ENCODE measurements around the gene STAT5A.
"Not testable (repeated sequence)": the region's sequence is repeated elsewhere in the genome, so short reads cannot be mapped to it uniquely, and the experiment has no call there.

Gene STAT5A

GRCh38 chr17:42287977-42288802, at the start of gene STAT5A:
STAT5A (plus strand) TSS chr17:42288498; CDS start chr17:42289412, 914 bp downstream.
- peak; percentile 58 for DNase-seq (ENCODE audit: low read depth)

DNA sequence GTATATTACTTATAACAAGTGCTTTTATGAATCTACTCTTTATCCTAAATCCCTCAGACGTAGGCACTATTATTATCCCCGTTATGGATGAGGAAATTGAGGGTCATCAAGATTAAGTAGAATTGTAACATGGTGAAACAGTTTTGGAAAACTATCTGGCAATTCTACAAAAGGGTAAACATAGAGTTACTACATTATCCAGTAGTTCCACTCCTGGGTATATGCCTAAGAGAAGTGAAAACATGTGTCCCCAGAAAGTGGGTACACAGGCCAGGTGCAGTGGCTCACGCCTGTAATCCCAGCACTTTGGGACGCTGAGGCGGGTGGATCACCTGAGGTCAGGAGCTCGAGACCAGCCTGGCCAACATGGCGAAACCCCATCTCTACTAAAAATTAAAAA, 48.7 kb upstream of the STAT5A start:
- DNase-seq (ENCODE audit: low read depth): not testable (repeated sequence)

DNA sequence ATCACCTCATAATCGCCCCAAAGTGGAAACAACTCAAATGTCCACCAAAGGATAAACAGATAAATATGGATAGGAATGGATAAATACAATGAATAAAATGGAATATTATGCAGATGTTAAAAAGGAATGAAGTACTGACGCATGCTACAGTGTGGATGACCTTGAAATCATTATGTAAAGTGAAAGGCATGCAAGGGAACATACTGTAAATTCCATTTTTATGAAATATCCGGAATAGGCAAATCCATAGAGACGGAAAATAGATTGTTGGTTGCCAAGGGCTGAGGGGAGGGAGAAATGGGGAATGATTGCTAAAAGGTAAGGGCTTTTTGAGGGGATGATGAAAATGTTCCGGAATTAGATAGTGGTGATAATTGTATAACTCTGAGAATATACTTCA, 48.1 kb upstream of the STAT5A start:
- DNase-seq (ENCODE audit: low read depth): no peak

DNA sequence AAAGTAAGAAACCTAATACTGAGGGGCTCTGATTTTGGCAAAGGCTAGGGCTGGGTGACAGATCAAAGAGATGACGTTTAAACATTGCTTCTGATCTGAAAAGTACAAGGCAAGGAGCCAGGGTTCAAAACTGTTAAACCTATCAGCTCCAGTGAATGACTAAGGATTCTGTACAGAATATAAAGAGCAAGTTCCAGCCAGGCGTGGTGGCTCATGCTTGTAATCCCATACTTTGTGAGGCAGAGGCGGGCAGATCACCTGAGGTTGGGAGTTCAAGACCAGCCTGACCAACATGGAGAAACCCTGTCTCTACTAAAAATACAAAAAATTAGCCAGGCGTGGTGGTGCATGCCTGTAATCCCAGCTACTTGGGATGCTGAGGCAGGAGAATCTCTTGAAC, 47.4 kb upstream of the STAT5A start:
- not testable (repeated sequence) for DNase-seq (ENCODE audit: low read depth)

DNA sequence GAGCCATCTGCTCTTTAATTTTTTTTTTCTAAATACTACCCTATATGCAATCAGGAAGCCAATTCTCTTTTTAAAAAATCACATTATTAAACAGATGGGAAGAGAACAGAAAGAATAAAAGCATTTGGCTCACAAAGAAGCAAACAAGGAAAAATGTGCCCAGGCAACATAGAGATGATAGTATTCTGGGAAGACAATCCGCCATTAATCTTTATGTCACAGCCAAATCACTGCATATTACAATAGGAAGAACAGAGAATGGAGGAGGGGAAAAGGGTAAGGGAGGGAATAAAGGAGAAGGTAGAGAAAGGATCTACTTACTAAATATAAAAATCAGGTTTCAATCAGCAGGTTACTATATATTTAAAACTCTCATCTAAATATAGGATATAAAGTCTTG, 46.4 kb upstream of the STAT5A start:
- DNase-seq (ENCODE audit: low read depth): no peak

DNA sequence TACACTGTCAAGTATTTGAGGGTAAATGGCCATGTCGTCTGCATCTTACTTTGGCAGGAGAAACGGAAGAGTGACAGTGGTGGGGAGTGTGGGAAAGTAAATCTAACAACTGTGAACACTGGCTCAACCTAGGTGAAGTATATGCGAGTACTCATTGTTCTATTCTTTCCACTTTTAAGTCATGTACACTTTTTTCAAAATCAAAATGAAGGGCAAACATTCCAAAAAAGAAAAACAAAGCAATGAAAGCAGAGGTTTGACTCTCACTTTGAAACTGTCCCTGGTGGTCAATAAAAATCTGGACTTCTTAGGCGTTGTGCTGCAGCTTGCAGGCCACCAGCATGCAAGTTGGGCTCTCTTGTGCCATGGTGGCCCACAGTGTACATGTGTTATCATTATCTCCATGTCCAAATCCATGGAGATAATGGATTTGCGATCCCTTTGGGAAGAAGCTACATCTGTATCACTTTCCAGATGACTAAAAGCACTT, 44.8 kb upstream of the STAT5A start:
- DNase-seq (ENCODE audit: low read depth): no peak

- not testable (repeated sequence) for DNase-seq (ENCODE audit: low read depth)
These were observed 44.2 kb upstream of the STAT5A start for GRCh38 chr17:42244116-42244515.

DNA sequence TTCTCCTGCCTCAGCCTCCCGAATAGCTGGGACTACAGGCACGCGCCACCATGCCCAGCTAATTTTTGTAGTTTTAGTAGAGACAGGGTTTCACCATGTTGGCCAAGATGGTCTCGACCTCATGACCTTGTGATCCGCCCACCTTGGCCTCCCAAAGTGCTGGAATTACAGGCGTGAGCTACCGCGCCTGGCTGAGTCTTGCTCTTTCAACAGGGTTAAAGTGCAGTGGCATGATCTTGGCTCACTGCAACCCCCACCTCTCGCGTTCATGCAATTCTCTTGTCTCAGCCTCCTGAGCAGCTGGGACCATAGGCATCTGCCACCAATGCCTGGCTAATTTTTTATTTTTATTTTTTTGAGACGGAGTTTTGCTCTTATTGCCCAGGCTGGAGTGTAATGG, 43.1 kb upstream of the STAT5A start:
- not testable (repeated sequence) for DNase-seq (ENCODE audit: low read depth)

DNA sequence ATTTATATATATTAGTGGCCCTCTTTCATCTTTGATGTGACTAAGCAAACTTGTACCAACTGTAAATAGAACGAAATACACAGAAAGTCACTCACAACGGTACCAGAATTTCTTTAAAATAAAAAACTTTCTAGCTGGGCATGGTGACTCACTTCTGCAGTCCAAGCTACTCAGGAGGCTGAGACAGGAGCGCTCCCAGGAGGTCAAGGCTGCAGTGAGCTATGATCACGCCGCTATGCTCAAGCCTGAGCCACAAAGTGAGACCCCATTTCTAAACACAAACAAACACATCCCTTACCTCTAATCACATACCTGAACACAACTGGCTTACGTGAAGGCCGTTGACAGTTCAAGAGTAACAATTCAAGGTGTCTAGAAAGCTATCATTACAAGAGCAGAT, 41.8 kb upstream of the STAT5A start:
- no peak for DNase-seq (ENCODE audit: low read depth)

DNA sequence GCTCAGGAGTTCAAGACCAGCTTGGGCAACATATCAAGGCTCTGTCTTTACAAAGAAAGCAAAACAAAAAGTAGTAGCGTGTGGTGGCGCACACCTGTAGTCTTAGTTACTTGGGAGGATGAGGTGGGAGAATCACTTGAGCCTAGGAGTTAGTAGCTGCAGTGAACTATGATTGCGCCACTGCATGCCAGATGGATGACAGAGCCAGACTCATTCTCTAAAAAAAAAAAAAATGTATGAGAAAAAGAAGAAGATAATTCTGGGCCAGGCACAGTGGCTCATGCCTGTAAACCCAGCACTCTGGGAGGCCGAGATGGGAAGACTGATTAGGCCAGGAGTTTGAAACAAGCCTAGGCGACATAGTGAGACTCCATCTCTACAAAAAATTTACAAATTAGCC, 40.6 kb upstream of the STAT5A start:
- peak; percentile 64 for DNase-seq (ENCODE audit: low read depth)

GRCh38 chr17:42248351-42249179, 39.7 kb upstream of the STAT5A start:
- peak; percentile 76 for DNase-seq (ENCODE audit: low read depth)

DNA sequence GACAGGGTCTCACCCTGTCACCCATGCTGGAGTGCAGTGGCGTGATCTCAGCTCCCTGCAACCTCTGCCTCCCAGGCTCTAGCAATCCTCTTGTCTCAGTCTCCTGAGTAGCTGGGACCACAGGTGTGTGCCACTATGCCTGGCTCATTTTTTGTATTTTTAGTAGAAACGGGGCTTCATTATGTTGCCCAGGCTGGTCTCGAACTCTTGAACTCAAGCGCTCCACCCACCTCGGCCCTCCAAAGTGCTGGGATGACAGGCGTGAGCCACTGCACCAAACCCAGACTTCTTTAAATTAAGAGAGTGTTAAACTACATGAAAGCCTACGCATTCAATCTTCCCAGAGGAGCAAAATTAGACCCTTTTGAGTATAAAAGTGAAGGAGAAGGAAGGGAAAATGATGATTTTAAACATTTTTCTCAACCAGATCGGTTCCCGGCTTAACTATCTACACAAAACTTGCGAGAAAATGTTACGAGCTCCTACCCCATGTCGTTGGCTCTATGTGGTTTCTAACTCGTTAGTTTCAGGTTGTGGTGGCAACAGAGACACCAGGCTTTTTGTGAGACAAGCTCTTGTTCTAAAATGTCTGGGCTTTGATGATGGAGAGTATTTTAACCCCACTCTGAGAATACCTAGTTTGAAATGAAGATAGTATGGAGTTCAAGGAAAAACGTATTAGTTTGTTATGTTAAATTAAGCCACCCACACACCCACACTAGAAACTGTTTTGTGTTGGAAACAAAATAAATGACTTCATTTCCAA, 38.4 kb upstream of the STAT5A start:
- no peak for DNase-seq (ENCODE audit: low read depth)

- no peak for DNase-seq (ENCODE audit: low read depth)
These were observed 37.2 kb upstream of the STAT5A start for GRCh38 chr17:42251115-42251514.

DNA sequence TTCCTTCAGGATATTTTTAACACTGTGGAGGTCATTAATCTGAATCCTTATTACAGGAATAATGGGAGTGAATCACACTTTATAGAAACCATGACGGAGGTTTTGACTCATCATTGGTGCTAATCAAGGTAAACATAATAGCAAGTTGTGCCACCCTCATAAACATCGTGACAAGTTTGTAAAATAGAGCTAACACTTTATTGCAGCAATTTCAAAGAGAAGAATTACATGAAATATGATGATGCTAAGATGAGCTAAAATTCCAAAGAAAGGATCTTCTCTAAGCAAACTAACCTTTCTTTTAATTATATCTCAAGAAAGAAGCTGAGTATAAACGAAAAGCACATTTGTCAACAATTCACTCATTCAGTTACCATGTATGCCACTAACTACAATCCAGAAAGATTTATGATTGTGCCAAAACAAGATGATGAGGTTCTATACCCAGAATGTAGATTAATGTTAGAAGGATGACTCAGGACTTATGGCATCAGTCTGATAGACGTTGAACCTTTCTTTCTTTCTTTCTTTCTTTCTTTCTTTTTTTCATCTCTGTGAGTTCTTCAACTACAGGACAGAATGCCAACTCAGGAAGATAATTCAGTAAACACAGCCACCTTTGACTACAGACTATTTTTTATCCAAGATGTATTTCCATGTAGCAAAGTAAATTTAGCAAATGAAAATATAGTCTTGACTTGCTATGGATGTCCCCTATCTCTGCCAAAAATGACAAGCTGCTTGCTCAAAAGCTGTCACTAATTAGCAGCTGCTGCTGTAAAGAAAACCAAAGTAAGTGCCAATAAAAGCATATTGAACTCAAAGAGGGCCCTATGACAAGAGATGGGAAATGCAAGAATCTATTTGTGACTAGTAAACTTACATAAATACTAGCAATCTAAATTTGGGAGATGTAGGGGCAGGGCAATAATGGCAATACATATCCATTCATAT, 35.4 kb upstream of the STAT5A start:
- no peak for DNase-seq (ENCODE audit: low read depth)

DNA sequence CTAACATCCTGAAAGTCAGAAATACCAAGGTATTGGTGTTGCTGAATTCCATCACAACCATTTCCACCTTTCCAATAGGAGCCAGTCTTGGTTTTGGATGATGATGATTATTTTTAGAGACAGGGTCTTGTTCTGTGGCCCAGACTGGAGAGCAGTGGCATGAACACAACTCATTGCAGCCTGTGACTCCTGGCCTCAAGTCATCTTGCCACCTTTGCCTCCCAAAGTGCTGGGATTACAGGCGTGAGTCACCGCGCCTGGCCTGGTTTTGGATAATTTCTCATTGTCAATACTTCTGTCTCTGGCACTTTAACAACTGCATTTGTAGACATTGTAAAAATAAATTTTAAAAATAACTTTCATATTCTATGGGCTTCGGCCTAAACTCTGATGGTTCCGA, 34.7 kb upstream of the STAT5A start:
- DNase-seq (ENCODE audit: low read depth): no peak

DNA sequence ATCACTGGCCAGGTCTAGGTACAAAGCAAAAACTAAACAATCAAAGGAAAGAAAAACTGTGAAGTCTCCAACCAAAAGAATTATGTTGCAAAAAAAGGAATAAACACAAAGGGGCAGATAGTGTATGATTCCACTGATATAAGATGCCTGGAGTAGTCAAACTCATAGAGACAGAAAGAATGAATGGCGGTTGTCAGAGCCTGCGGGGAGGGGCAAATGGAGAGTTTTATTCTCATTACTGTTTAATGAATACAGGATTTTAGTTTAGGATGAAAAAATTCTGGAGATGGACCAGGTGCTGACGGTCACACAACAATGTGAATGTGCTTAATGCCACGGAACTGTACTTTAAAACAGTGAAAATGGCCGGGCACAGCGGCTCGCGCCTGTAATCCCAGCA, 32.9 kb upstream of the STAT5A start:
- DNase-seq (ENCODE audit: low read depth): no peak

GRCh38 chr17:42260318-42260717, 28.0 kb upstream of the STAT5A start:
- no peak for DNase-seq (ENCODE audit: low read depth)

DNA sequence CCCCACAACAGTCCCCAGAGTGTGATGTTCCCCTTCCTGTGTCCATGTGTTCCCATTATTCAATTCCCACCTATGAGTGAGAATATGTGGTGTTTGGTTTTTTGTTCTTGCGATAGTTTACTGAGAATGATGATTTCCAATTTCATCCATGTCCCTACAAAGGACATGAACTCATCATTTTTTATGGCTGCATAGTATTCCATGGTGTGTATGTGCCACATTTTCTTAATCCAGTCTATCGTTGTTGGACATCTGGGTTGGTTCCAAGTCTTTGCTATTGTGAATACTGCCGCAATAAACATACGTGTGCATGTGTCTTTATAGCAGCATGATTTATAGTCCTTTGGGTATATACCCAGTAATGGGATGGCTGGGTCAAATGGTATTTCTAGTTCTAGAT, 23.9 kb upstream of the STAT5A start:
- not testable (repeated sequence) for DNase-seq (ENCODE audit: low read depth)

- no peak for DNase-seq (ENCODE audit: low read depth)
These were observed 21.8 kb upstream of the STAT5A start for GRCh38 chr17:42266462-42266861.

GRCh38 chr17:42266918-42267766, 21.2 kb upstream of the STAT5A start:
- peak; percentile 74 for DNase-seq (ENCODE audit: low read depth)

Measured in GM04504 (cell line).